ENCODE data around the gene SDR42E2.

Gene SDR42E2

GRCh38 chr16:22232277-22233036 is 70.2 kb downstream of the SDR42E2 start:
- no peak overlapping the region for H3K4me3 ChIP-seq (replicated peaks; ENCODE audit: low read depth, low read length)
- TF ChIP-seq CTCF (IDR thresholded peaks at IDR 0.05; ENCODE audit: low read depth, low read length, missing control alignments), result no peak
- no peak for DNase-seq (ENCODE audit: extremely low read depth, low read depth)

GRCh38 chr16:22233037-22233372 is 70.7 kb downstream of the SDR42E2 start:
- DNase-seq (ENCODE audit: extremely low read depth, low read depth), result no peak
- TF ChIP-seq CTCF (IDR thresholded peaks at IDR 0.05; ENCODE audit: low read depth, low read length, missing control alignments), result no peak
- no peak overlapping the region for H3K4me3 ChIP-seq (replicated peaks; ENCODE audit: low read depth, low read length)

- no peak for TF ChIP-seq CTCF (IDR thresholded peaks at IDR 0.05; ENCODE audit: low read depth, low read length, missing control alignments)
- H3K4me3 ChIP-seq (replicated peaks; ENCODE audit: low read depth, low read length), result no peak overlapping the region
- no peak for DNase-seq (ENCODE audit: extremely low read depth, low read depth)
Observed at GRCh38 chr16:22235839-22236745, 73.8 kb downstream of the SDR42E2 start.

- DNase-seq (ENCODE audit: extremely low read depth, low read depth), result no peak
Observed at GRCh38 chr16:22239131-22239805, 77.0 kb downstream of the SDR42E2 start.

GRCh38 chr16:22240023-22240710 is 77.9 kb downstream of the SDR42E2 start:
- no peak overlapping the region for H3K4me3 ChIP-seq (replicated peaks; ENCODE audit: low read depth, low read length)
- DNase-seq (ENCODE audit: extremely low read depth, low read depth), result no peak
- TF ChIP-seq CTCF (IDR thresholded peaks at IDR 0.05; ENCODE audit: low read depth, low read length, missing control alignments), result no peak

More at GRCh38 chr16:22239131-22239805, 77.0 kb downstream of the SDR42E2 start:
- TF ChIP-seq CTCF (IDR thresholded peaks at IDR 0.05; ENCODE audit: low read depth, low read length, missing control alignments), result no peak
- no peak overlapping the region for H3K4me3 ChIP-seq (replicated peaks; ENCODE audit: low read depth, low read length)

All from HFF-Myc (cell line).